GM18526 (cell line): ENCODE results near the gene SRP72.

Experiments
- POLR2A ChIP-seq: IDR thresholded peaks from 3 replicates; pipeline ENCODE4 v1.6.1; 2011; ENCODE audit not compliant: insufficient read length; ENCODE audit errors: extremely low read depth

The SRP72 gene

GRCh38 chr4:56530269-56531148 lies 63.1 kb downstream of the SRP72 start:
- TF ChIP-seq POLR2A: no peak

- TF ChIP-seq POLR2A: no peak
Observed at GRCh38 chr4:56531149-56531770, 63.8 kb downstream of the SRP72 start.

GRCh38 chr4:56531823-56532222 lies 64.4 kb downstream of the SRP72 start:
- TF ChIP-seq POLR2A: no peak

GRCh38 chr4:56532239-56532638 lies 64.8 kb downstream of the SRP72 start:
- TF ChIP-seq POLR2A: no peak

- no peak for TF ChIP-seq POLR2A
Observed at GRCh38 chr4:56535915-56536314, 68.5 kb downstream of the SRP72 start.

- no peak for TF ChIP-seq POLR2A
Observed at GRCh38 chr4:56537147-56537546, 69.7 kb downstream of the SRP72 start.

- TF ChIP-seq POLR2A: no peak
Observed at GRCh38 chr4:56540826-56541225, 73.4 kb downstream of the SRP72 start.

GRCh38 chr4:56544573-56545131 lies 77.2 kb downstream of the SRP72 start:
- TF ChIP-seq POLR2A: no peak

- no peak for TF ChIP-seq POLR2A
Observed at GRCh38 chr4:56550642-56551041, 83.2 kb downstream of the SRP72 start.

GRCh38 chr4:56551516-56551915 lies 84.1 kb downstream of the SRP72 start:
- no peak for TF ChIP-seq POLR2A

- no peak for TF ChIP-seq POLR2A
Observed at GRCh38 chr4:56552273-56552672, 84.9 kb downstream of the SRP72 start.
